ENCODE measurements around the gene OR7G3.
A peak's percentile ranks its signal among the peaks of the same experiment; 100 is the strongest.

The OR7G3 gene

DNA sequence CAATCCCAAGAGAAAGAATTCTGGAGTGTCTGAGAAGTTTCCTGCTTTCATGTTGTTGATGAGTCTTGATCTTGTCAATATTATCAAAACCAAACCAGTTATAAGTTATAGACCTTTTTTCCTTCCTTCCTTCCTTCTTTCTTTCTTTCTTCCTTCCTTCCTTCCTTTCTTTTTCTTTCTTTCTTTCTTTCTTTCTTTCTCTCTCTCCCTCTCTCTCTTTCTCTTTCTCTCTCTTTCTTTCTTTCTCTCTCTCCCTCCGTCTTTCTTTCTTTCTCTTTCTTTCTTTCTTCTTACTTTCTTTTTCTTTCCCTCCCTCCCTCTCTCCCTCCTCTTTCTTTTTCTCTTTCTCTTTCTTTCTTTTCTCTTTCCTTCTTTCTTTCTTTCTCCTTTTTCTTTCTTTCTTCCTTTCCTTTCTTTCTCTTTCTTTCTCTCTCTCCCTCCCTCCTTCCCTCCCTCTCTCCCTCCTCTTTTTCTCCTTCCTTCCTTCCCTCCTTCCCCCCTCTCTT, at the start of gene OR7G3:
Gene OR7G3, minus strand, starts transcription at position 51 of the 506 bp plus-strand sequence. Its CDS starts 0 bp downstream, at position 51.
- DNase-seq (ENCODE audit: low read depth in 2 of 2) = no peak

DNA sequence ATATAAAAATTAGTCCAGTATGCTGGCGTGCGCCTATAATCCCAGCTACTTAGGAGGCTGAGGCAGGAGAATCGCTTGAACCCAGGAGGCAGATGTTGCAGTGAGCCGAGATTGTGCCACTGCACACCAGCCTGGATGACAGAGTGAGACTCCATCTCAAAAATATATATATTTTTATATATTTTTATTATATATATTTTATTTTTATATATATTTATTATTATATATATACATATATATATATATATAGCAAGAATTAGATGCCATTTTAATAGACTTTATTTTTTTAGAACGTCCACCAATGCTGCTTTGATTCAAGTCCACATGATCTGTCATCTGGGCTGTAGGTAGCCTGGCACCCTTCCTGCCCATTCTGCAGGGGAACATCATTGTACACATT, 48.6 kb upstream of the OR7G3 start:
- no peak for DNase-seq (ENCODE audit: low read depth in 2 of 2)

DNA sequence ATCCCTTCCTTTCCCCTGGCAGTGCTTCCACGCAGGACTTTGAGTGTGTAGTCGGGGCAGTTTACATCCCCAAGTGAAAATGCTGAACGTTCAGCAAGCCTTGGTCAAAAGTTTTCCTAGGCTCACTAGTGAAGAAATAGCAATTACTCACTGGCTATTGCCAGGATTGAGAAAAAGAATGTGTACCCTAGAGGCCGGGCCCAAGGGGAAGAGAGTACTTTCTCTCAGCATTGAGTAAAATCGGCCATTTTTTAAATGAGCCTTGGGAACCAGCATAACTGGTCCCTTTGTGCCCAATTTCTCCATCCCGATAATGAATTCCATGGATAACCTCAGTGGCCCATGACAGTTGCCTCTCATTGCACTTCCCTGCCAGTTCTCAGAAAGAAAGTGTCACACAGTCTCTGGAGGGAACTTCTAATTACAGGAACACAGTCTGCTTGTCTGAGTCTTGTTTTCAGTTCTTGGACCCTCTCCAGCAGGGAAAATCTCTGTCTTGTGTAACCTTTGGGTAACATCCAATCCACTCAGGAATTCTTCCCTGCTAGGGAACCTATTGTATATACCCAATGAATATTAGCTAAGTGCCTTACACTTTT, 44.7 kb upstream of the OR7G3 start:
- no peak for DNase-seq (ENCODE audit: low read depth in 2 of 2)

- DNase-seq (ENCODE audit: low read depth in 2 of 2) = no peak
Observed at GRCh38 chr19:9166846-9167245, 40.1 kb upstream of the OR7G3 start.

DNA sequence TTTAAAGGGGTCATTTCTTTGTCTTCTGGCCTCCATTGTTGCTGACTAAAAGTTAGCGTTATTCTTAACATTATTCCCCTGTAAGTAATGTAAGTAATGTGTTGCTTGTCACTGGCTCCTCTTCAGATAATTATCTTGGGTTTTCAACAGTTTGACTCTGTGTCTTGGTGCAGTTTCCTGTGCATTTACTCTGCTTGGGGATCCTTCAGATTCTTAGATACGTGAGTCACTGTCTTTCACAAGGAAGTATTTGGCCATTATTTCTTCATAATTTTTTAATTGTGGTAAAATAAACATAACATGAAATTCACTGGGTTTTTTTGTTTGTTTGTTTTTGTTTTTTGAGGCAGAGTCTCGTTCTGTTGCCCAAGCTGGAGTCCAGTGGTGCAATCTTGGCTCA, 38.5 kb upstream of the OR7G3 start:
- no peak for DNase-seq (ENCODE audit: low read depth in 2 of 2)

DNA sequence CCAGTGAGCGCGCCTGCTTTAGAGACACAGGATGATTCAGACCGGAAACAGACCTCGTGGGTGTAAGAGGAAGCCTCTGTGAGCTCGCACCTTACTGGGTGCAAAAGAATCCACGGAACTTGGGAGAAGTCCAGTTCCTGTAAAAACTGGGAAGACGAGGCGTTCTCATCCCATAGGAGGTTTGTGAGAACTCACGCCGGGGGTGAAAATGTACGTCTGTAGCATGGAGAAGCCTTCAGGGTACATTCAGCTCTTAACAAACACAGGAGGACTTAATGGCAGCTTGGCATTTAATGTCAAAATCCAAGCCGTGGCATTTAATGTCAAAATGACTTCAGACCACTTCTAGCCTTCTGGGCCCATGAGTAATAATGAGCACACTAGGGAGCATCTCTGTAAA, 34.7 kb upstream of the OR7G3 start:
- no peak for DNase-seq (ENCODE audit: low read depth in 2 of 2)

DNA sequence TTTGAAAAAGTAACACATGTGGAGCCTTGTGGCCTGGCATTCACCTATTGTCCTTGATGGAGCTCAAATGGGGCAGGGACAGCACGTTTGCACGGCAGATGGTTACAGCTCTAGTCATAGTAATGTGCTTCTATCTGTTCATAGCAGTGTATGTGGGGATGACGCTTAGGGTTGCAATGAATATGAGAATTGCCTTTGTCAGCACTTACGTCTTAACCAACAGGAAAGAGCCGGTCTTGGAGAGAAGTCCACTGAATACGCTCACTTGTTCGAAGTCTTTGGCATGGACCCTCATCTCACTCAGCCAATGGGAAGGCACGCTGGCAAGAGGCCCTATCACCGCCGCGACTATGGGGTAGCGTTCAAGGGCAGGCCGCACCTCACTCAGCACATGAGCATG, 33.1 kb upstream of the OR7G3 start:
- DNase-seq (ENCODE audit: low read depth in 2 of 2) = no peak

DNA sequence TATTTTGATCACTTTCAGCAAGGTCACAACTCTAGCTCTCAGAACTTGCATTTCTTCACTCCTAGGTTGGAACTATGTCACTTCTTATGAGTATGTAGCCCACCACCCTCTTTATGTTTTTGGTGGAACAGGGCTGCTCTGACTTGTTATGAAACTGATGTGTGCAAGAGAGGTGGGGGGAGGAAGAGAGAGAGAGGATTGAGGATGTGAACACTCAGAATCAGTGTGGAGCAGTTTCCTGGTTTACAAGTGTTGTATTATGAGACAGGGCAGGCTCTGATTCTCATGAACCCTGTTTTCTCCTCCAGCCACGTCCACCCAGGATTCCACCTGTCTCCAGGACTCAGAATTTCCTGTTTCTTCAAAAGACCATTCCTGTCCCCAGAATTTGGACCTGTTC, 29.6 kb upstream of the OR7G3 start:
- no peak for DNase-seq (ENCODE audit: low read depth in 2 of 2)

- DNase-seq (ENCODE audit: low read depth in 2 of 2) = no peak
Observed at GRCh38 chr19:9155591-9155990, 28.8 kb upstream of the OR7G3 start.

DNA sequence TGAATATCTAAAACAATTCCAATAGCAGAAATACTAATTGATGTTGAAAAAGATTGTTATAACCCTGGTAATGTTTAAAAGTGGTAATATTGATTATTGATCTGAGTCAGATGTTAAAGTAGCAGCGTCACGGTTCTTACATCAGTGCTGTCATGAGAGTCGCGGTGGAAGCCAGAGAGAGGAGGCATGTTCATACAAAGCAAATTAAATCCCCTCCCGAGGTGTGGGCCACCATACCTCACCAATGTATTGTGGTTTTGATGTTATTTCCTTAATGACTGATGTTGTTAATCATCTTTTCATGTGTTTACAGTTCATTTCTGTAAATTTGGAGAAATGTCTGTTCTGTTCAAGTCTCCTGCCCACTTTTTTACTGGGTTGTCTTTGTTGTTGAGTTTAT, 24.6 kb upstream of the OR7G3 start:
- DNase-seq (ENCODE audit: low read depth in 2 of 2) = peak in 1 of 2 donors; percentile 4

DNA sequence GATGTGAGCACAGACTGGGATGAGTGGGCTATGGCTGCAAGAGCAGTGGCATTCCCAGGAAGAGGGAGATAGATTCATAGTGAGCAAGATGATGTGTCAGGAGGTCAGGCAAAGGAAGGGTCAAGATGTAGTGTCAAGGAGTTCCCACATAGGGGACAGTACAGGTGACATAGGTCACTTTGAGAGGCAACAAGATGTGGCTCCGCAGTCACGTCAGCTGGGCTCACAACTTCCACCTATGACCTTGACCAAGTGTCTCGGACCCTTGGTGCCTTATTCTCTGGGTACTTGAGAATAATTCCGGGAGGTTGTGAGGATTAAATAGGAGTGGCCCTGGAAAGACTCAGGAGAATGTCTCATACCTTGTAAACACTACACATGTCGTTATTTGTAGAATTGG, 23.9 kb upstream of the OR7G3 start:
- DNase-seq (ENCODE audit: low read depth in 2 of 2) = no peak

- no peak for DNase-seq (ENCODE audit: low read depth in 2 of 2)
Observed at GRCh38 chr19:9149997-9150396, 23.2 kb upstream of the OR7G3 start.

- DNase-seq (ENCODE audit: low read depth in 2 of 2) = no peak
Observed at GRCh38 chr19:9148697-9149096, 21.9 kb upstream of the OR7G3 start.

- DNase-seq (ENCODE audit: low read depth in 2 of 2) = no peak
Observed at GRCh38 chr19:9146882-9147281, 20.1 kb upstream of the OR7G3 start.

DNA sequence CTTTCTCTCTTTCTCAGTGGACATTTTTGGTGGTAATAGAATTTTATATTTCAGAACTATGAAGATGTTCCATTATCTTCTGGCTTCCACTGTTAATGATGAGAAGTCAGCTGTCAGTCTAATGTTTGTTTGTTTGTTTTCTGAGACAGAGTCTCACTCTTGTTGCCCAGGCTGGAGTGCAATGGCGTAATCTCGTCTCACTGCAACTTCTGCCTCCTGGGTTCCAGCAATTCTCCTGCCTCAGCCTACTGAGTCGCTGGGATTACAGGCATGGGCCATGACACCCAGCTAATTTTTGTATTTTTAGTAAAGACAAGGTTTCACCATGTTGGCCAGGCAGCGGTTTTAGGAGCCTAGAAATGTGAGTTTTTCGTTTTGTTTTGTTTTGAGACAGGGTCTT, 18.2 kb upstream of the OR7G3 start:
- no peak for DNase-seq (ENCODE audit: low read depth in 2 of 2)

GRCh38 chr19:9140159-9140874, 13.6 kb upstream of the OR7G3 start, which contains the start of gene ZNF317:
TSS of gene ZNF317 (plus strand) at chr19:9140397. CDS start at chr19:9156017, 15,620 bp downstream.
- DNase-seq (ENCODE audit: low read depth in 2 of 2) = peak; percentile 78 to 81

DNA sequence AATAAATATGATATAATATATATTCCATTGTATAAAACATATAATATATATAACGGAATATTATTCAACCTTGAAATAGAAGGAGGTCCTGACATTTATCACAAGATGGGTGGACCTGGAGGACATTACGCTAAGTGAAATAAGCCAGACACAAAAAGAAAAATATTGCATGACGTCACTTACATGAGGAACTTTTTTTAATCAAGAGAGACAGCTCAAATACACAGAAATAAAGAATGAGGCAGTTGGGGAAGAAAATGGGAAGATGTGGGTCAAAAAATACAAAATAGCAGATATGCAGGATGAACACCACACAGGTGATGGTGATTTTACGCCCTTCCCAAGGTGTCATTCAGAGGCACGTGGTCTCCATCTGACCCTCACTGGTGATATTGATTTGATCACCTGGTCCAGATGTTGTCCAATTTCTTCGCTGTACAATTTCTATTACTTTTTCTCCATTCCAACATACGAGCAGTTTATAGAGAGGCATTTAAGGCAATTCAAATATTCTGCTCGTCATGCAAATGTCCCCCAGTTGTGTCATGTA, 12.9 kb upstream of the OR7G3 start:
- no peak for DNase-seq (ENCODE audit: low read depth in 2 of 2)

GRCh38 chr19:9132422-9132821, 5.7 kb upstream of the OR7G3 start:
- DNase-seq (ENCODE audit: low read depth in 2 of 2) = no peak

- no peak for DNase-seq (ENCODE audit: low read depth in 2 of 2)
Observed at GRCh38 chr19:9130965-9131364, 4.2 kb upstream of the OR7G3 start.

GRCh38 chr19:9128171-9128570, 1.4 kb upstream of the OR7G3 start:
- DNase-seq (ENCODE audit: low read depth in 2 of 2) = no peak

GRCh38 chr19:9116547-9116946, 10.2 kb downstream of the OR7G3 start:
- DNase-seq (ENCODE audit: low read depth in 2 of 2) = no peak

DNA sequence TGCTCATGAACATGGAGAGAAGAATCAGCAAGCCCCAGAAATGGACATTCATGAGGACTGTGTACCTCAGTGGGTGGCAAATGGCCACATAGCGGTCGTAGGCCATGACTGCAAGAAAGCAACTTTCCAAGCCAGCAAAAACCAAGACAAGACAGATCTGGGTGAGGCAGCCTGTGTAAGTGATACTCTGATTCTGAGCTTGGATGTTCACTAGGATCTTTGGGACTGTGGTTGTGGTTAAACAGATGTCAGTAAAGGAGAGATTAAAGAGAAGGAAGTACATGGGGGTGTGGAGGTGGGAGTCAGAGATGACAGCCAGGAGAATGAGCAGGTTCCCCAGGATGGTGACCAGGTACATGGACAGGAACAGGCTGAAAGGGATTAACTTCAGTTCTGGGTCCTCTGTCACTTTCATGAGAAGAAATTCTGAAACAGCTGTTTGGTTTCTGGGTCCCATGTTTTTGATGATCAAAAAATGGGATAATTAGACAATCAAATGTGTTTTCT, 11.4 kb downstream of the OR7G3 start, which contains the start of gene OR7G1:
Gene OR7G1, minus strand, starts transcription at position 457 of the 507 bp plus-strand sequence. Its CDS starts 0 bp downstream, at position 457.
- DNase-seq (ENCODE audit: low read depth in 2 of 2) = no peak

DNA sequence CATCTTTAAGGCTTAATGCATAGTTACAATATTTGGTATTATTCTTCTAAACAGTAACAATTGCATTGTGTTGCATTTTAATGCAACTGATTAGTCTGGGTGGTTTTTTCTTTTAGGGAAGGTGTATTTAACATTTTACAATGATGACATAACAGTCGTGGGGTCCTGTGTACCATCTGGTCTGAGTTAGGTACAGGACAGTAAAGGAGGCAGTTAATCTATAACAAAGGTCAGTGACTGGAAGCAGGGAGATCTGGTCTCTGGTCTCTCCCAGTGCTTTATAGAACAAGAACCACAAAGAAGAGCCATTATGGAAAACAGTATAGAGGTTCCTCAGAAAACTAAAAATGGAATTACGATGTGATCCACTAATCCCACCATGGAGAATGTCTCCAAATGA, 16.8 kb downstream of the OR7G3 start:
- DNase-seq (ENCODE audit: low read depth in 2 of 2) = no peak

Data from stimulated activated CD8-positive, alpha-beta memory T cell treated with anti-CD3 and anti-CD28 coated beads, Interleukin-15, amount 100 ng/mL, for 48 hours (primary cell).